Measurements from ENCODE around the gene PCED1B.
"Not testable (repeated sequence)": the region's sequence is repeated elsewhere in the genome, so short reads cannot be mapped to it uniquely, and the experiment has no call there.

PCED1B gene

GRCh38 chr12:47170281-47170680 is 90.9 kb downstream of the PCED1B start:
- DNase-seq: not testable (repeated sequence)

GRCh38 chr12:47178014-47178413 is 98.6 kb downstream of the PCED1B start:
- no peak for DNase-seq

- DNase-seq: not testable (repeated sequence)
These were observed 102.9 kb downstream of the PCED1B start for GRCh38 chr12:47182164-47182938.

GRCh38 chr12:47184229-47184628 is 104.8 kb downstream of the PCED1B start:
- DNase-seq: no peak

GRCh38 chr12:47184813-47185212 is 105.4 kb downstream of the PCED1B start:
- no peak for DNase-seq

GRCh38 chr12:47186246-47186645 is 106.8 kb downstream of the PCED1B start:
- no peak for DNase-seq

GRCh38 chr12:47188576-47189441 is 109.4 kb downstream of the PCED1B start:
- DNase-seq: no peak

- DNase-seq: no peak
These were observed 110.3 kb downstream of the PCED1B start for GRCh38 chr12:47189728-47190127.

GRCh38 chr12:47190271-47190750 is 110.9 kb downstream of the PCED1B start:
- DNase-seq: no peak

GRCh38 chr12:47190905-47191304 is 111.5 kb downstream of the PCED1B start:
- no peak for DNase-seq

GRCh38 chr12:47192051-47192450 is 112.6 kb downstream of the PCED1B start:
- DNase-seq: no peak

GRCh38 chr12:47193066-47193465 is 113.6 kb downstream of the PCED1B start:
- no peak for DNase-seq

- no peak for DNase-seq
These were observed 115.1 kb downstream of the PCED1B start for GRCh38 chr12:47194501-47194900.

- DNase-seq: no peak
These were observed 121.0 kb downstream of the PCED1B start for GRCh38 chr12:47200446-47200845.

GRCh38 chr12:47201190-47201589 is 121.8 kb downstream of the PCED1B start:
- DNase-seq: not testable (repeated sequence)

- DNase-seq: no peak
These were observed 122.8 kb downstream of the PCED1B start for GRCh38 chr12:47202176-47202575.

GRCh38 chr12:47205532-47206449 is 126.4 kb downstream of the PCED1B start:
- DNase-seq: no peak

GRCh38 chr12:47206450-47207339 is 127.3 kb downstream of the PCED1B start:
- no peak for DNase-seq

GRCh38 chr12:47207340-47207717 is 127.9 kb downstream of the PCED1B start:
- DNase-seq: no peak

GRCh38 chr12:47207829-47208248 is 128.4 kb downstream of the PCED1B start:
- no peak for DNase-seq

GRCh38 chr12:47209014-47209413 is 129.6 kb downstream of the PCED1B start:
- no peak for DNase-seq

- no peak for DNase-seq
These were observed 131.4 kb downstream of the PCED1B start for GRCh38 chr12:47210776-47211175.
